ENCODE measurements around the gene MPRIP.

MPRIP gene

GRCh38 chr17:17147821-17148220 is 105.6 kb downstream of the MPRIP start:
- H3K27ac ChIP-seq: no peak overlapping the region
- TF ChIP-seq ZFX (IDR thresholded peaks at IDR 0.05) (no peak), CTCF (conservative IDR thresholded peaks at IDR 0.05) (no peak)

GRCh38 chr17:17149520-17150447 is 107.5 kb downstream of the MPRIP start:
- TF ChIP-seq CTCF (conservative IDR thresholded peaks at IDR 0.05) (no peak), ZFX (IDR thresholded peaks at IDR 0.05) (no peak)
- H3K27ac ChIP-seq: no peak overlapping the region

GRCh38 chr17:17150448-17150800 is 108.2 kb downstream of the MPRIP start:
- no peak for TF ChIP-seq CTCF (conservative IDR thresholded peaks at IDR 0.05)
- no peak overlapping the region for H3K27ac ChIP-seq

- H3K27ac ChIP-seq: no peak overlapping the region
- TF ChIP-seq CTCF (conservative IDR thresholded peaks at IDR 0.05) (no peak), ZFX (IDR thresholded peaks at IDR 0.05) (no peak)
These were observed 108.8 kb downstream of the MPRIP start for GRCh38 chr17:17151055-17151454.

- H3K27ac ChIP-seq: no peak overlapping the region
- TF ChIP-seq ZFX (IDR thresholded peaks at IDR 0.05): no peak
- no peak for TF ChIP-seq CTCF (conservative IDR thresholded peaks at IDR 0.05)
These were observed 109.3 kb downstream of the MPRIP start for GRCh38 chr17:17151541-17151940.

GRCh38 chr17:17151962-17152361 is 109.7 kb downstream of the MPRIP start:
- H3K27ac ChIP-seq: no peak overlapping the region

More at GRCh38 chr17:17151962-17152361, 109.7 kb downstream of the MPRIP start:
- TF ChIP-seq CTCF (conservative IDR thresholded peaks at IDR 0.05): no peak
- TF ChIP-seq ZFX (IDR thresholded peaks at IDR 0.05): no peak
